K562 (cell line): Measurements from ENCODE around the gene NDUFB10. TPM values are rescaled to one million over a fixed set of nuclear protein-coding genes. Genes with fewer than 3 reads are reported as not detected.

ENCODE experiments used
- CHAMP1 ChIP-seq: fragments of 450-650 bp; IDR thresholded peaks from 2 replicates; pipeline ENCODE4 v1.6.1; 2016; ENCODE audit warnings: mild to moderate bottlenecking
- ETV1 ChIP-seq: fragments of 450-650 bp; conservative IDR thresholded peaks from 2 replicates; pipeline ENCODE4 v1.6.1; 2016; ENCODE audit warnings: missing genetic modification characterization, control low read depth, low read depth, missing compliant biosample characterization
- KAT7 ChIP-seq: sonication (generic); formaldehyde crosslinking; IDR thresholded peaks from 2 replicates; pipeline ENCODE4 v1.8.0; 2022; ENCODE audit warnings: missing genetic modification reagents, mild to moderate bottlenecking, borderline replicate concordance
- MBD1 ChIP-seq: fragments of 250-450 bp; sonication (Bioruptor Pico); IDR thresholded peaks from 2 replicates; pipeline ENCODE4 v1.8.0; 2022; ENCODE audit warnings: inconsistent platforms
- NR2C1 ChIP-seq, 2 experiments: fragments of 450-650 bp; IDR thresholded peaks; 2 replicates each; pipeline ENCODE4 v1.6.1; 2017; ENCODE audit warnings: mild to moderate bottlenecking in 2 of 2, antibody characterized with exemption in 1 of 2, inconsistent platforms in 1 of 2, missing compliant biosample characterization in 1 of 2, missing genetic modification characterization in 1 of 2
- RNF2 ChIP-seq: sonication (generic); IDR thresholded peaks from 2 replicates; pipeline ENCODE4 v1.6.1; 2016
- SMAD3 ChIP-seq: fragments of 450-650 bp; formaldehyde crosslinking; conservative IDR thresholded peaks from 2 replicates; pipeline ENCODE4 v1.4.0; 2020; ENCODE audit warnings: mild to moderate bottlenecking
- SMARCE1 ChIP-seq: fragments of 450-650 bp; IDR thresholded peaks from 2 replicates; pipeline ENCODE4 v1.7.1; 2016; ENCODE audit warnings: mild to moderate bottlenecking
- ZBTB33 ChIP-seq: sonication (generic); formaldehyde crosslinking; IDR thresholded peaks from 2 replicates; pipeline ENCODE4 v1.8.1; 2023; ENCODE audit warnings: mild to moderate bottlenecking, missing genetic modification reagents
- ZBTB49 ChIP-seq: sonication (generic); formaldehyde crosslinking; IDR thresholded peaks from 2 replicates; pipeline ENCODE4 v1.8.0; 2022; ENCODE audit warnings: missing genetic modification reagents, mild to moderate bottlenecking, borderline replicate concordance
- ZC3H4 ChIP-seq: sonication (generic); formaldehyde crosslinking; IDR thresholded peaks from 2 replicates; pipeline ENCODE4 v1.9.0; 2021; ENCODE audit warnings: missing genetic modification reagents, borderline replicate concordance
- ZNF644 ChIP-seq: fragments of 200-800 bp; sonication (Bioruptor generic); IDR thresholded peaks from 2 replicates; pipeline ENCODE4 v1.6.1; 2016; ENCODE audit warnings: low read depth, missing genetic modification characterization, missing compliant biosample characterization
- polyA plus RNA-seq, 8 experiments: library from polyadenylated mRNA; depleted of rRNA in 4 of 8; stranded (reverse) in 5 of 8; unstranded in 3 of 8; fragments of >200 nt; fragmentation: Nextera tagmentation in 2 of 8; fragmentation: Illumina TruSeq in 1 of 8; extraction: Ambion mirVana in 2 of 8; extraction: Trizol in 1 of 8; gene quantifications; 2 replicates each; pipeline versions ENCODE4 v1.2.1 to v1.2.3, GENCODE V29; 2011 to 2014; ENCODE audit warnings: inconsistent platforms in 1 of 8, missing spikeins in 1 of 8
- total RNA-seq, 7 experiments: library from RNA; depleted of rRNA in 6 of 7; stranded (reverse); fragments of >200 nt in 6 of 7; fragmentation: Illumina TruSeq in 2 of 7; extraction: Trizol in 2 of 7; gene quantifications; 2 replicates each; pipeline versions ENCODE4 v1.2.1 to v1.2.3, GENCODE V29; 2011 to 2021; ENCODE audit warnings: low replicate concordance in 1 of 7

NDUFB10 gene
- total and polyA plus RNA-seq, 9 of the 15 experiments (the other 6 are each of a cell fraction or from before 2014, with no cell fraction given), result 69.3 to 527 (median 161) TPM

GRCh38 chr16:2008631-2009163 lies 49.4 kb downstream of the NDUFB10 start (continued):
- TF ChIP-seq MBD1 (no peak), ETV1 (tag) (peak; percentile 28; the same call in 1 of the 2 replicates), RNF2 (peak; percentile 35; the same call in 1 of the 2 replicates), NR2C1 (IDR thresholded peaks at IDR 0.05) (no peak), NR2C1 (tag; IDR thresholded peaks at IDR 0.05) (peak; percentile 23), ZC3H4 (no peak), ZNF644 (no peak), KAT7 (CRISPR knock-in tag) (peak; percentile 77; the same call in 1 of the 2 replicates), SMARCE1 (0 out of 2 replicates have a peak, but pooled peaks have one; percentile 11), CHAMP1 (no peak), SMAD3 (CRISPR knock-in tag) (no peak), ZBTB33 (CRISPR knock-in tag) (0 out of 2 replicates have a peak, but pooled peaks have one; percentile 10), ZBTB49 (0 out of 2 replicates have a peak, but pooled peaks have one; percentile 78)
- TF ChIP-seq, all 486 proteins: peak for 35
